K562 (cell line): Measurements from ENCODE around the gene ORMDL1. TPM values are rescaled to one million over a fixed set of nuclear protein-coding genes. Genes with fewer than 3 reads are reported as not detected.

ENCODE experiments used
- C11orf30 ChIP-seq: fragments of 450-650 bp; IDR thresholded peaks from 2 replicates; pipeline ENCODE4 v1.6.1; 2016; ENCODE audit warnings: low read depth, mild to moderate bottlenecking
- CEBPB ChIP-seq: fragments of 450-650 bp; IDR thresholded peaks from 2 replicates; pipeline ENCODE4 v1.6.1; 2016; ENCODE audit warnings: missing genetic modification characterization, missing compliant biosample characterization
- GATA2 ChIP-seq: sonication (generic); formaldehyde crosslinking; IDR thresholded peaks from 2 replicates; pipeline ENCODE4 v1.4.0; 2020; ENCODE audit warnings: mild to moderate bottlenecking, missing genetic modification reagents
- IFI16 ChIP-seq: fragments of 250-450 bp; sonication (Bioruptor Pico); IDR thresholded peaks from 2 replicates; pipeline ENCODE4 v2.1.2; 2022; ENCODE audit warnings: mild to moderate bottlenecking, inconsistent platforms
- KLF13 ChIP-seq: fragments of 450-650 bp; IDR thresholded peaks from 2 replicates; pipeline ENCODE4 v1.6.1; 2016; ENCODE audit warnings: missing genetic modification characterization, low read depth, mild to moderate bottlenecking, missing compliant biosample characterization, moderate library complexity, borderline replicate concordance
- KLF16 ChIP-seq: IDR thresholded peaks from 2 replicates; pipeline ENCODE4 v1.6.1; 2016; ENCODE audit warnings: antibody characterized with exemption
- MAFF ChIP-seq: IDR thresholded peaks from 2 replicates; pipeline ENCODE4 v1.6.1; 2012; ENCODE audit warnings: low read length, improper control_type of control experiment
- MAZ ChIP-seq, 2 experiments: fragments of 450-650 bp in 1 of 2; sonication (generic) in 1 of 2; formaldehyde crosslinking; IDR thresholded peaks in 1 of 2; conservative IDR thresholded peaks in 1 of 2; 2 replicates each; pipeline versions ENCODE4 v1.4.0 to v1.5.0; 2020; ENCODE audit warnings: mild to moderate bottlenecking in 1 of 2, missing genetic modification reagents in 1 of 2
- MEF2D ChIP-seq: conservative IDR thresholded peaks from 2 replicates; pipeline ENCODE4 v1.6.1; 2016; ENCODE audit warnings: low read depth, missing genetic modification characterization, missing compliant biosample characterization
- MTA2 ChIP-seq: fragments of 450-650 bp; IDR thresholded peaks from 2 replicates; pipeline ENCODE4 v1.6.1; 2016; ENCODE audit warnings: low read depth
- MYC ChIP-seq, 2 experiments: fragments of 250-450 bp in 1 of 2; sonication (Bioruptor Pico) in 1 of 2; IDR thresholded peaks; 2 replicates each; pipeline versions ENCODE4 v1.5.1 to v1.6.1; 2012 to 2021; ENCODE audit warnings: low read depth in 2 of 2, borderline replicate concordance in 1 of 2, improper control_type of control experiment in 1 of 2, low read length in 1 of 2, mild to moderate bottlenecking in 1 of 2, moderate library complexity in 1 of 2
- NCOA2 ChIP-seq, 2 experiments: fragments of 450-650 bp; IDR thresholded peaks; 2 replicates each; pipeline ENCODE4 v1.6.1; 2018; ENCODE audit warnings: mild to moderate bottlenecking in 2 of 2, moderate library complexity in 1 of 2; ENCODE audit not compliant: partially characterized antibody in 2 of 2
- NCOA6 ChIP-seq: fragments of 450-650 bp; IDR thresholded peaks from 2 replicates; pipeline ENCODE4 v1.6.1; 2017; ENCODE audit warnings: mild to moderate bottlenecking
- NR2C2 ChIP-seq, 2 experiments: fragments of 200-800 bp in 1 of 2; sonication (Bioruptor generic) in 1 of 2; sonication (generic) in 1 of 2; formaldehyde crosslinking in 1 of 2; IDR thresholded peaks; 2 replicates each; pipeline versions ENCODE4 v1.6.1 to v1.8.0; 2016 to 2022; ENCODE audit warnings: mild to moderate bottlenecking in 1 of 2, missing compliant biosample characterization in 1 of 2, missing genetic modification characterization in 1 of 2, missing genetic modification reagents in 1 of 2
- SIN3B ChIP-seq: fragments of 450-650 bp; IDR thresholded peaks from 2 replicates; pipeline ENCODE4 v1.6.1; 2017; ENCODE audit warnings: low read depth, mild to moderate bottlenecking, moderate library complexity
- SMC3 ChIP-seq: conservative IDR thresholded peaks from 2 replicates; pipeline ENCODE4 v1.6.1; 2011; ENCODE audit warnings: low read depth, low read length, improper control_type of control experiment; ENCODE audit not compliant: insufficient read depth
- ZKSCAN1 ChIP-seq: fragments of 150-350 bp; IDR thresholded peaks from 2 replicates; pipeline ENCODE4 v1.6.1; 2016; ENCODE audit warnings: low read depth, low read length
- ZNF12 ChIP-seq: sonication (generic); formaldehyde crosslinking; IDR thresholded peaks from 2 replicates; pipeline ENCODE4 v1.4.0; 2020; ENCODE audit warnings: mild to moderate bottlenecking, missing genetic modification reagents
- ZNF121 ChIP-seq: sonication (generic); formaldehyde crosslinking; conservative IDR thresholded peaks from 2 replicates; pipeline ENCODE4 v1.8.0; 2022; ENCODE audit warnings: missing genetic modification reagents
- ZNF140 ChIP-seq: fragments of 250-450 bp; sonication (Bioruptor Pico); IDR thresholded peaks from 2 replicates; pipeline ENCODE4 v1.8.0; 2021; ENCODE audit warnings: moderate library complexity, mild to moderate bottlenecking, inconsistent platforms
- ZNF165 ChIP-seq: fragments of 250-450 bp; sonication (Bioruptor Pico); IDR thresholded peaks from 2 replicates; pipeline ENCODE4 v1.4.0; 2020; ENCODE audit warnings: borderline replicate concordance
- ZNF175 ChIP-seq: fragments of 200-800 bp; sonication (Bioruptor generic); IDR thresholded peaks from 2 replicates; pipeline ENCODE4 v1.6.1; 2016; ENCODE audit warnings: low read depth, mild to moderate bottlenecking, missing genetic modification characterization, missing compliant biosample characterization
- ZNF184 ChIP-seq: sonication (generic); formaldehyde crosslinking; IDR thresholded peaks from 2 replicates; pipeline ENCODE4 v1.5.0; 2020; ENCODE audit warnings: missing genetic modification reagents
- ZNF282 ChIP-seq: sonication (generic); formaldehyde crosslinking; IDR thresholded peaks from 2 replicates; pipeline ENCODE4 v1.8.1; 2023; ENCODE audit warnings: missing genetic modification reagents
- ZSCAN32 ChIP-seq: fragments of 450-650 bp; formaldehyde crosslinking; IDR thresholded peaks from 2 replicates; pipeline ENCODE4 v1.4.0; 2020; ENCODE audit warnings: mild to moderate bottlenecking, moderate library complexity
- polyA plus RNA-seq, 8 experiments: library from polyadenylated mRNA; depleted of rRNA in 4 of 8; stranded (reverse) in 5 of 8; unstranded in 3 of 8; fragments of >200 nt; fragmentation: Nextera tagmentation in 2 of 8; fragmentation: Illumina TruSeq in 1 of 8; extraction: Ambion mirVana in 2 of 8; extraction: Trizol in 1 of 8; gene quantifications; 2 replicates each; pipeline versions ENCODE4 v1.2.1 to v1.2.3, GENCODE V29; 2011 to 2014; ENCODE audit warnings: inconsistent platforms in 1 of 8, missing spikeins in 1 of 8
- total RNA-seq, 7 experiments: library from RNA; depleted of rRNA in 6 of 7; stranded (reverse); fragments of >200 nt in 6 of 7; fragmentation: Illumina TruSeq in 2 of 7; extraction: Trizol in 2 of 7; gene quantifications; 2 replicates each; pipeline versions ENCODE4 v1.2.1 to v1.2.3, GENCODE V29; 2011 to 2021; ENCODE audit warnings: low replicate concordance in 1 of 7
- TF ChIP-seq, protein P1 (sequence below): sonication (generic); formaldehyde crosslinking; IDR thresholded peaks from 2 replicates; pipeline ENCODE4 v1.5.0; 2020; ENCODE audit warnings: missing genetic modification reagents
- TF ChIP-seq, protein P2 (sequence below): sonication (generic); formaldehyde crosslinking; IDR thresholded peaks from 2 replicates; pipeline ENCODE4 v1.8.1; 2023; ENCODE audit warnings: mild to moderate bottlenecking, missing genetic modification reagents
- TF ChIP-seq, protein P3 (sequence below): fragments of 250-450 bp; sonication (Bioruptor Pico); IDR thresholded peaks from 2 replicates; pipeline ENCODE4 v1.8.0; 2022; ENCODE audit warnings: inconsistent platforms, mild to moderate bottlenecking, moderate library complexity, borderline replicate concordance

ORMDL1 gene
- total and polyA plus RNA-seq, 9 of the 15 experiments (the other 6 are each of a cell fraction or from before 2014, with no cell fraction given) = 35.1 to 74.2 (median 50.0) TPM

DNA sequence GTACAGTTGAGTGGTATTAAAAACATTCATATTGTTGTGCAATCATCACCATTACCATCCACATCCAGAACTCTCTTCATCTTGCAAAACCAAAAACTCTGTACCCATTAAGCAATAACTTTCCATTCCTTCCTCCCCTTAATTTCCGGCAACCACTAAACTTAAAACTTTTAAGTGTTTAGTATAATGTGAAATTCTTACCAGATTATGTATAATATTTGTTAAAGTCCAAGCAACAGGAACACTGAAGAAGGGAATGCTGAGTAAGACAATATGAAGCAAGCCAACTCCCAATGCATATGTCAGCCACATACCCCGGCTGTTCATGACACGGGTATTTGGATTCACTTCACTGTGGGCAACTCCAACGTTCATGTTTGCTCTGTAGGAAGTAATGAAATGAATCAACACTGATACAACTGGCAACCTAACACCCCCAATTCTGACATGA, 1.9 kb downstream of the ORMDL1 start (continued):
- TF ChIP-seq SMC3 (no peak), ZKSCAN1 (no peak), ZNF282 (CRISPR knock-in tag) (no peak), ZNF140 (CRISPR knock-in tag) (no peak), ZNF12 (no peak), MAFF (0 out of 2 replicates have a peak, but pooled peaks have one; percentile 14), C11orf30 (peak; percentile 69), NCOA2 (IDR thresholded peaks at IDR 0.05; ENCODE audit: partially characterized antibody in 2 of 2) (no peak), ZNF165 (CRISPR knock-in tag) (no peak), IFI16 (CRISPR knock-in tag) (no peak), NR2C2 (CRISPR knock-in tag; IDR thresholded peaks at IDR 0.05) (no peak), NR2C2 (tag; IDR thresholded peaks at IDR 0.05) (no peak), CEBPB (tag) (peak; percentile 87), ZNF184 (CRISPR knock-in tag) (no peak), GATA2 (CRISPR knock-in tag) (no peak), ZNF175 (CRISPR knock-in tag) (no peak), NCOA6 (no peak), MEF2D (tag) (no peak), MTA2 (no peak), ZNF121 (CRISPR knock-in tag) (no peak), MYC (IDR thresholded peaks at IDR 0.05; ENCODE audit: low read depth, low read length) (no peak), MYC (CRISPR knock-in tag; IDR thresholded peaks at IDR 0.05; ENCODE audit: borderline replicate concordance, low read depth) (no peak), MAZ (CRISPR knock-in tag; conservative IDR thresholded peaks at IDR 0.05 in 1 of 2, IDR thresholded peaks at IDR 0.05 in 1 of 2) (no peak), ZSCAN32 (no peak), KLF13 (no peak), KLF16 (no peak), SIN3B (no peak)
- TF ChIP-seq, protein P1, sequence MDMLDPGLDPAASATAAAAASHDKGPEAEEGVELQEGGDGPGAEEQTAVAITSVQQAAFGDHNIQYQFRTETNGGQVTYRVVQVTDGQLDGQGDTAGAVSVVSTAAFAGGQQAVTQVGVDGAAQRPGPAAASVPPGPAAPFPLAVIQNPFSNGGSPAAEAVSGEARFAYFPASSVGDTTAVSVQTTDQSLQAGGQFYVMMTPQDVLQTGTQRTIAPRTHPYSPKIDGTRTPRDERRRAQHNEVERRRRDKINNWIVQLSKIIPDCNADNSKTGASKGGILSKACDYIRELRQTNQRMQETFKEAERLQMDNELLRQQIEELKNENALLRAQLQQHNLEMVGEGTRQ (CRISPR knock-in tag) = no peak
- TF ChIP-seq, protein P2, sequence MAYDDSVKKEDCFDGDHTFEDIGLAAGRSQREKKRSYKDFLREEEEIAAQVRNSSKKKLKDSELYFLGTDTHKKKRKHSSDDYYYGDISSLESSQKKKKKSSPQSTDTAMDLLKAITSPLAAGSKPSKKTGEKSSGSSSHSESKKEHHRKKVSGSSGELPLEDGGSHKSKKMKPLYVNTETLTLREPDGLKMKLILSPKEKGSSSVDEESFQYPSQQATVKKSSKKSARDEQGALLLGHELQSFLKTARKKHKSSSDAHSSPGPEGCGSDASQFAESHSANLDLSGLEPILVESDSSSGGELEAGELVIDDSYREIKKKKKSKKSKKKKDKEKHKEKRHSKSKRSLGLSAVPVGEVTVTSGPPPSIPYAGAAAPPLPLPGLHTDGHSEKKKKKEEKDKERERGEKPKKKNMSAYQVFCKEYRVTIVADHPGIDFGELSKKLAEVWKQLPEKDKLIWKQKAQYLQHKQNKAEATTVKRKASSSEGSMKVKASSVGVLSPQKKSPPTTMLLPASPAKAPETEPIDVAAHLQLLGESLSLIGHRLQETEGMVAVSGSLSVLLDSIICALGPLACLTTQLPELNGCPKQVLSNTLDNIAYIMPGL (CRISPR knock-in tag) = no peak
- TF ChIP-seq, protein P3, sequence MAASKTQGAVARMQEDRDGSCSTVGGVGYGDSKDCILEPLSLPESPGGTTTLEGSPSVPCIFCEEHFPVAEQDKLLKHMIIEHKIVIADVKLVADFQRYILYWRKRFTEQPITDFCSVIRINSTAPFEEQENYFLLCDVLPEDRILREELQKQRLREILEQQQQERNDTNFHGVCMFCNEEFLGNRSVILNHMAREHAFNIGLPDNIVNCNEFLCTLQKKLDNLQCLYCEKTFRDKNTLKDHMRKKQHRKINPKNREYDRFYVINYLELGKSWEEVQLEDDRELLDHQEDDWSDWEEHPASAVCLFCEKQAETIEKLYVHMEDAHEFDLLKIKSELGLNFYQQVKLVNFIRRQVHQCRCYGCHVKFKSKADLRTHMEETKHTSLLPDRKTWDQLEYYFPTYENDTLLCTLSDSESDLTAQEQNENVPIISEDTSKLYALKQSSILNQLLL (CRISPR knock-in tag) = no peak
